ENCODE results near the gene PRRC2B.
"Not testable (repeated sequence)": the region's sequence is repeated elsewhere in the genome, so short reads cannot be mapped to it uniquely, and the experiment has no call there.

Gene PRRC2B

DNA sequence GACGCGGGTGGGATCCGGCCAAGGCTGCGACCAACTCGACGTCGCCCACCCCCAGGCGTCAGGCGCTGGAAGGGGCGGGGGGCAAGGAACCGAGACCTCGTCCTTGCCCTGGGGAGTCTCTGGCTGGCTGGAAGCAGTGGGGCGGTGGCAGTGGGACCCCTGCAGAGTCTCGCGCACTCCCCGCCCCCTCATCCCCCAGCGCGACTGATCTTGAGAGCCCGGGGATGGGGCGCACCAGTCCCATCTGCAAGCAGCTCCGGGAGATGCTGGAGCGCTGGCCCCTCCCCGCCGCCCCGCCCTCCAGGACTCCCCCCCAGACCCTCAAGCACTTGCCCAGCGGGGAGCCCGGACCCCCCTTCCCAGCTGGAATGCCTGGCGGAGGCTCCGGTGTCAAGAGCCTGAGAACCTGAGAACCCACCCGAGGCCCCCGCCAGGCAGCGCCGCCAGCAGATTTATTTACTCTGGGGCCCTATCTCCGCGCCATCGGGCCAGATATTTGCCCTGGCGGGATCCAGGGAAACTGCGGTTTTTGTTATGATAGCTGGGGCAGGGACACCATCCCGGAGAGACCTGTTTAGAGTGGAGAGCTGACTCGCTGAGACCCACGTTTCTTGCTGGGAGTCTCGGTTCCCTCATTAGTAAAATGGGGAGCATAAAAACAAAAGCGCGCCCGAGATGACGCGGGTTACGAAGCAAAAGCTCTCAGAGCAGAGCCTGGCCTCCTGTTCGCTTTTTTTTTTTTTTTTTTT, 152.6 kb downstream of the PRRC2B start:
- peak; percentile 0 for DNase-seq

DNA sequence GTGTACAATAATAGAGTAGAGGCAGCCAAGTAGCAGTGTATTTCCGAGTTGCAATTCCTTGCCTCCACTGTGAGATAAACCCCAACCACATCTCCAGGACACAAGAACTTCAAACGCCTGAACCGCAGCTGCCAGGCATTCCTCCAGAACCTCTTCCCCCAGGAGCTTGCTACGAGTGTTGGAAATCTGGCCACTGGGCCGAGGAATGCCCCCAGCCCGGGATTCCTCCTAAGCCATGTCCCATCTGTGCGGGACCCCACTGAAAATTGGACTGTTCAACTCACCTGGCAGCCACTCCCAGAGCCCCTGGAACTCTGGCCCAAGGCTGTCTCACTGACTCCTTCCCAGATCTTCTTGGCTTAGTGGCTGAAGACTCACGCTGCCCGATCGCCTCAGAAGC, 155.3 kb downstream of the PRRC2B start:
- DNase-seq: not testable (repeated sequence)

Measured in NCI-H2227 treated with DMSO at 0.1 percent for 48 hours (cell line).